Astrocyte (in vitro differentiated cells and primary cell): ENCODE results near the gene EHD1.

Source experiments
- CTCF ChIP-seq: IDR thresholded peaks from 2 replicates; pipeline ENCODE4 v1.5.1; 2011; ENCODE audit warnings: low read depth, mild to moderate bottlenecking, inconsistent platforms, low read length, moderate library complexity; ENCODE audit not compliant: insufficient read depth
- EZH2 ChIP-seq: IDR thresholded peaks from 2 replicates; pipeline ENCODE4 v1.6.1; 2012; ENCODE audit warnings: mild to moderate bottlenecking, low read length, inconsistent platforms; ENCODE audit not compliant: insufficient read depth

GRCh38 chr11:64849598-64850356, 28.6 kb downstream of the EHD1 start:
- TF ChIP-seq CTCF (no peak), EZH2 (no peak)
